K562 (cell line): ENCODE measurements around the gene CLEC18B. TPM values are rescaled to one million over a fixed set of nuclear protein-coding genes. Genes with fewer than 3 reads are reported as not detected.

Experiments
- ATAC-seq: fragments of 200-7000 bp; cut with Tn5 transposase; 3 replicates; pipeline ENCODE4 v1.9.1; 2020; ENCODE audit warnings: moderate library complexity
- BruUV-seq: library from RNA; stranded (reverse); fragments of 400-500 nt; replicated peaks from 2 replicates; lab custom pipeline; 2021; lab: Mats Ljungman, UMichigan
- CTCF ChIA-PET: fragments of 300-600 bp; formaldehyde crosslinking; extraction: SDS; loops from one replicate; lab custom pipeline; 2021; ENCODE audit warnings: low intra/inter-chr PET ratio; lab: Yijun Ruan, JAX
- POLR2A ChIA-PET: fragments of 300-600, 350-650 bp; sonication (Branson Sonifier 250); formaldehyde crosslinking; extraction: SDS; loops from one replicate; lab custom pipeline; 2021; ENCODE audit warnings: antibody characterized with exemption, inconsistent platforms; lab: Yijun Ruan, JAX
- DNase-seq, 4 experiments: peaks; one replicate each; pipeline versions ENCODE4 v3.0.0 to v3.0.0-alpha.2; 2011 to 2018; ENCODE audit warnings: low spot score in 3 of 4, mixed read lengths in 3 of 4; ENCODE audit errors: extremely low read depth in 1 of 4
- FAIRE-seq: peaks from 2 replicates; lab custom pipeline; 2011; peaks lifted over from hg19 to GRCh38; lab: Jason Lieb, UNC
- H2AFZ ChIP-seq: 2 replicates; pipeline ENCODE4 v1.6.0; 2011; ENCODE audit warnings: low read depth, low read length, control low read depth, inconsistent platforms
- H3K27ac ChIP-seq: fragments of 200-600 bp; 3 replicates; pipeline ENCODE4 v1.8.0; 2011; ENCODE audit warnings: low read depth, mild to moderate bottlenecking, control low read depth, inconsistent platforms, low read length, moderate library complexity, mixed read lengths; ENCODE audit errors: extremely low read depth
- H3K27me3 ChIP-seq, 2 experiments: fragments of 300-600 bp in 1 of 2; 2 replicates in 1 of 2; 3 replicates in 1 of 2; pipeline versions ENCODE4 v1.6.0 to v1.8.0; 2011; ENCODE audit warnings: inconsistent platforms in 2 of 2, low read length in 2 of 2, mild to moderate bottlenecking in 1 of 2, mixed read lengths in 1 of 2, moderate library complexity in 1 of 2; ENCODE audit not compliant: control insufficient read depth in 2 of 2, insufficient read depth in 2 of 2
- H3K36me3 ChIP-seq: fragments of 300-600 bp; 3 replicates; pipeline ENCODE4 v1.8.0; 2011; ENCODE audit warnings: mild to moderate bottlenecking, low read length, inconsistent platforms; ENCODE audit not compliant: control insufficient read depth, insufficient read depth
- H3K4me1 ChIP-seq, 2 experiments: fragments of 200-600 bp in 1 of 2; replicated peaks in 1 of 2; 2 replicates in 1 of 2; 3 replicates in 1 of 2; pipeline versions ENCODE4 v1.5.1 to v1.8.0; 2011; ENCODE audit warnings: inconsistent platforms in 2 of 2, low read length in 2 of 2, mild to moderate bottlenecking in 1 of 2, mixed read lengths in 1 of 2, moderate library complexity in 1 of 2; ENCODE audit not compliant: control insufficient read depth in 2 of 2, insufficient read depth in 2 of 2
- H3K4me2 ChIP-seq: 2 replicates; pipeline ENCODE4 v1.6.1; 2011; ENCODE audit warnings: low read length, control low read depth, inconsistent platforms, mixed read lengths; ENCODE audit not compliant: insufficient read depth
- H3K4me3 ChIP-seq: fragments of 200-600 bp; sonication (generic), shearing (Covaris generic); 2 replicates; pipeline ENCODE4 v1.5.1; 2016; ENCODE audit warnings: control low read depth, inconsistent platforms
- H3K79me2 ChIP-seq: fragments of 200-600 bp; 3 replicates; pipeline ENCODE4 v1.8.0; 2011; ENCODE audit warnings: low read length, inconsistent platforms; ENCODE audit not compliant: control insufficient read depth, insufficient read depth
- H3K9ac ChIP-seq, 2 experiments: 2 replicates each; pipeline versions ENCODE4 v1.6.0 to v1.6.1; 2011; ENCODE audit warnings: low read depth in 2 of 2, low read length in 2 of 2, control low read depth in 1 of 2, inconsistent platforms in 1 of 2, mild to moderate bottlenecking in 1 of 2, mixed read lengths in 1 of 2; ENCODE audit not compliant: insufficient read depth in 1 of 2
- H3K9me1 ChIP-seq: one replicate; pipeline ENCODE4 v1.6.0; 2011; ENCODE audit warnings: inconsistent platforms, mild to moderate bottlenecking, low read length, moderate library complexity; ENCODE audit not compliant: control insufficient read depth, insufficient read depth
- H3K9me3 ChIP-seq: replicated peaks from 2 replicates; pipeline ENCODE4 v1.5.1; 2011; ENCODE audit warnings: low read depth, low read length, inconsistent platforms; ENCODE audit not compliant: control insufficient read depth, insufficient read depth
- H4K20me1 ChIP-seq: replicated peaks from 2 replicates; pipeline ENCODE4 v1.6.1; 2011; ENCODE audit warnings: low read length, inconsistent platforms, mixed read lengths; ENCODE audit not compliant: control insufficient read depth, insufficient read depth
- CXXC5 ChIP-seq: fragments of 250-450 bp; sonication (Bioruptor Pico); IDR thresholded peaks from 2 replicates; pipeline ENCODE4 v1.8.0; 2022; ENCODE audit warnings: inconsistent platforms, mild to moderate bottlenecking, moderate library complexity
- FOS ChIP-seq: IDR thresholded peaks from 3 replicates; pipeline ENCODE4 v1.6.1; 2011; ENCODE audit not compliant: insufficient read length; ENCODE audit errors: extremely low read depth
- MAZ ChIP-seq, 2 experiments: fragments of 450-650 bp in 1 of 2; sonication (generic) in 1 of 2; formaldehyde crosslinking; IDR thresholded peaks in 1 of 2; conservative IDR thresholded peaks in 1 of 2; 2 replicates each; pipeline versions ENCODE4 v1.4.0 to v1.5.0; 2020; ENCODE audit warnings: mild to moderate bottlenecking in 1 of 2, missing genetic modification reagents in 1 of 2
- NCOR1 ChIP-seq: fragments of 450-650 bp; IDR thresholded peaks from 2 replicates; pipeline ENCODE4 v1.6.1; 2016; ENCODE audit warnings: mild to moderate bottlenecking, moderate library complexity
- SMARCA4 ChIP-seq: fragments of 450-650 bp; IDR thresholded peaks from 2 replicates; pipeline ENCODE4 v1.6.1; 2016
- SPI1 ChIP-seq: IDR thresholded peaks from 2 replicates; pipeline ENCODE4 v1.6.1; 2011; ENCODE audit warnings: low read depth, low read length, control low read depth, borderline replicate concordance
- TAF9B ChIP-seq: fragments of 450-650 bp; IDR thresholded peaks from 2 replicates; pipeline ENCODE4 v1.6.1; 2018; ENCODE audit warnings: mild to moderate bottlenecking; ENCODE audit not compliant: partially characterized antibody
- TOE1 ChIP-seq, 2 experiments: fragments of 450-650 bp in 1 of 2; sonication (generic) in 1 of 2; formaldehyde crosslinking in 1 of 2; IDR thresholded peaks; 2 replicates each; pipeline versions ENCODE4 v1.7.1 to v1.8.0; 2016 to 2022; ENCODE audit warnings: borderline replicate concordance in 2 of 2, mild to moderate bottlenecking in 2 of 2, antibody characterized with exemption in 1 of 2, inconsistent platforms in 1 of 2, low read depth in 1 of 2, missing genetic modification reagents in 1 of 2, moderate library complexity in 1 of 2
- ZNF212 ChIP-seq: fragments of 450-650 bp; formaldehyde crosslinking; IDR thresholded peaks from 2 replicates; pipeline ENCODE4 v1.4.0; 2020; ENCODE audit warnings: mild to moderate bottlenecking
- ZNF263 ChIP-seq: sonication (generic); formaldehyde crosslinking; IDR thresholded peaks from 2 replicates; pipeline ENCODE4 v1.8.0; 2022; ENCODE audit warnings: mild to moderate bottlenecking, missing genetic modification reagents, borderline replicate concordance
- WGBS: fragments of 100-300 bp; shearing (Covaris generic); methylation state at CpG from one replicate; pipeline ENCODE4 v1.1.6; 2016; ENCODE audit warnings: low coverage, mixed read lengths; ENCODE audit not compliant: insufficient coverage; ENCODE audit errors: missing lambda C conversion rate; 5-methylcytosine and 5-hydroxymethylcytosine counted together
- in situ Hi-C: fragments of 300-500 bp; cut with MboI; formaldehyde crosslinking; loops from 4 replicates; pipeline ENCODE4 v1.15.0; 2018; ENCODE audit warnings: inconsistent platforms, mixed read lengths
- intact Hi-C: fragments of 100-400 bp; cut with micrococcal nuclease; formaldehyde crosslinking; loops from 2 replicates; pipeline ENCODE4 v1.14.2; 2022
- polyA plus RNA-seq, 8 experiments: library from polyadenylated mRNA; depleted of rRNA in 4 of 8; stranded (reverse) in 5 of 8; unstranded in 3 of 8; fragments of >200 nt; fragmentation: Nextera tagmentation in 2 of 8; fragmentation: Illumina TruSeq in 1 of 8; extraction: Ambion mirVana in 2 of 8; extraction: Trizol in 1 of 8; gene quantifications; 2 replicates each; pipeline versions ENCODE4 v1.2.1 to v1.2.3, GENCODE V29; 2011 to 2014; ENCODE audit warnings: inconsistent platforms in 1 of 8, missing spikeins in 1 of 8
- total RNA-seq, 7 experiments: library from RNA; depleted of rRNA in 6 of 7; stranded (reverse); fragments of >200 nt in 6 of 7; fragmentation: Illumina TruSeq in 2 of 7; extraction: Trizol in 2 of 7; gene quantifications; 2 replicates each; pipeline versions ENCODE4 v1.2.1 to v1.2.3, GENCODE V29; 2011 to 2021; ENCODE audit warnings: low replicate concordance in 1 of 7
- TF ChIP-seq, protein P1 (sequence below): sonication (generic); formaldehyde crosslinking; IDR thresholded peaks from 2 replicates; pipeline ENCODE4 v1.8.1; 2023; ENCODE audit warnings: mild to moderate bottlenecking, missing genetic modification reagents
- TF ChIP-seq, protein P2 (sequence below): sonication (generic); formaldehyde crosslinking; IDR thresholded peaks from 2 replicates; pipeline ENCODE4 v1.8.1; 2022; ENCODE audit warnings: missing genetic modification reagents

Gene CLEC18B
- total and polyA plus RNA-seq, 9 of the 15 experiments (the other 6 are each of a cell fraction or from before 2014, with no cell fraction given): 0.23 to 7.6 (median 3.5) TPM

DNA sequence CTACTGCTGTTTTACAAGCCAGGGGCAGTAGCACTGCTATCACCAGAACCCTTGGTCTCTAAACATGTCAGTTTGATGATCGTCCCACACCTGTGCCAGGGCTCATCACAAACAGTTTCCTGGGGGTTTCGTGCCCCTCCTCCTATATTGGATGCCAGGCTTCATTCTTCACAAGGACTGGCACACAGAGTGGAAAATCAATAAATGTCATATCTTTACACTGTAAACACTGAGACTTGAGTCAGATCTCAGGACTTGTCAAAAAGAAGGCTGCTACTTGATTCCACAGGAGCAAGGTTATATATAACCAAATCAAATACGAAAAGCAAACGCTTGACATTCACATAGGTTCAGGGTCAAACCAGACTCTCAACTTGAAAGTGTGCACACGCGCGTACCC is 39.3 kb upstream of the CLEC18B start:
- H3K79me2 ChIP-seq: no peaks in the 10 kb centered on the region
- no peaks in the 10 kb centered on the region for H3K9me1 ChIP-seq
- H4K20me1 ChIP-seq: no peaks in the 10 kb centered on the region
- peaks cover 65% of the 10 kb centered on the region; the same call in 2 of the 3 replicates for H3K36me3 ChIP-seq
- no peaks in the 10 kb centered on the region for H3K4me1 ChIP-seq
- H3K27me3 ChIP-seq: no peaks in the 10 kb centered on the region
- no peak overlapping the region for H3K4me2 ChIP-seq
- H3K27ac ChIP-seq: no peak overlapping the region
- TF ChIP-seq SPI1 (no peak), SMARCA4 (no peak)
- TF ChIP-seq, protein P1, sequence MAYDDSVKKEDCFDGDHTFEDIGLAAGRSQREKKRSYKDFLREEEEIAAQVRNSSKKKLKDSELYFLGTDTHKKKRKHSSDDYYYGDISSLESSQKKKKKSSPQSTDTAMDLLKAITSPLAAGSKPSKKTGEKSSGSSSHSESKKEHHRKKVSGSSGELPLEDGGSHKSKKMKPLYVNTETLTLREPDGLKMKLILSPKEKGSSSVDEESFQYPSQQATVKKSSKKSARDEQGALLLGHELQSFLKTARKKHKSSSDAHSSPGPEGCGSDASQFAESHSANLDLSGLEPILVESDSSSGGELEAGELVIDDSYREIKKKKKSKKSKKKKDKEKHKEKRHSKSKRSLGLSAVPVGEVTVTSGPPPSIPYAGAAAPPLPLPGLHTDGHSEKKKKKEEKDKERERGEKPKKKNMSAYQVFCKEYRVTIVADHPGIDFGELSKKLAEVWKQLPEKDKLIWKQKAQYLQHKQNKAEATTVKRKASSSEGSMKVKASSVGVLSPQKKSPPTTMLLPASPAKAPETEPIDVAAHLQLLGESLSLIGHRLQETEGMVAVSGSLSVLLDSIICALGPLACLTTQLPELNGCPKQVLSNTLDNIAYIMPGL: no peak
- TF ChIP-seq, all 486 proteins: peak for 0
- Histone ChIP-seq H3K9me3 (no peaks in the 10 kb centered on the region), H3K4me3 (no peak overlapping the region), H3K9ac (no peak overlapping the region), H2AFZ (no peak overlapping the region)
- intact Hi-C loops: no loop called here
- in situ Hi-C loops: no loop called here
- ChIA-PET POLR2A (no interaction called here), CTCF (no interaction called here)
- FAIRE-seq: no peak
- no peak for ATAC-seq
- DNase-seq: no peak
- WGBS: 94% methylated on average over 5 of the region's 7 CpGs
- BruUV-seq: no TSS peak

DNA sequence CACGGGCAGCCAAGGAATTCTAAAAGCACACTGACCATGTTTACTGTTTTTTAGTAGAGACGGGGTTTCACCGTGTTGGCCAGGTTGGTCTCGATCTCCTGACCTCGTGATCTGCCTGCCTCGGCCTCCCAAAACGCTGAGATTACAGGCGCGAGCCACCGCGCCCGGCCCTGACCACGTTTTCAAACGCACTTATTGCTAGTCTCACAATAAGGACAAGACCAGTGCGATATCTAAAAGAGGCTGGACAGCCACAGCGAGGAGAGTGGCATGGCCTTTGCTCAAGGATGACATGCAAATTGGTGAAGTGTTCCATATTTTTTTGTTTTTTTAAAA is 35.0 kb upstream of the CLEC18B start:
- Histone ChIP-seq H3K79me2 (no peaks in the 10 kb centered on the region), H3K27ac (no peak overlapping the region), H4K20me1 (no peaks in the 10 kb centered on the region), H3K4me2 (no peak overlapping the region), H3K4me1 (no peaks in the 10 kb centered on the region), H3K9ac (no peak overlapping the region), H3K9me3 (no peaks in the 10 kb centered on the region), H3K27me3 (no peaks in the 10 kb centered on the region), H3K9me1 (no peaks in the 10 kb centered on the region), H2AFZ (no peak overlapping the region), H3K36me3 (peaks cover 54% of the 10 kb centered on the region; the same call in 2 of the 3 replicates), H3K4me3 (no peak overlapping the region)
- no peak for DNase-seq
- ChIA-PET CTCF (no interaction called here), POLR2A (no interaction called here)
- no peak for TF ChIP-seq ZNF212 (CRISPR knock-in tag)
- no peak for TF ChIP-seq TOE1 (IDR thresholded peaks at IDR 0.05; ENCODE audit: borderline replicate concordance)
- TF ChIP-seq TOE1 (CRISPR knock-in tag; IDR thresholded peaks at IDR 0.05; ENCODE audit: borderline replicate concordance, low read depth): no peak
- TF ChIP-seq ZNF263 (CRISPR knock-in tag): no peak
- no peak for TF ChIP-seq NCOR1
- TF ChIP-seq FOS: no peak
- TF ChIP-seq CXXC5: no peak
- TF ChIP-seq MAZ (CRISPR knock-in tag; conservative IDR thresholded peaks at IDR 0.05 in 1 of 2, IDR thresholded peaks at IDR 0.05 in 1 of 2): no peak
- TF ChIP-seq, protein P2, sequence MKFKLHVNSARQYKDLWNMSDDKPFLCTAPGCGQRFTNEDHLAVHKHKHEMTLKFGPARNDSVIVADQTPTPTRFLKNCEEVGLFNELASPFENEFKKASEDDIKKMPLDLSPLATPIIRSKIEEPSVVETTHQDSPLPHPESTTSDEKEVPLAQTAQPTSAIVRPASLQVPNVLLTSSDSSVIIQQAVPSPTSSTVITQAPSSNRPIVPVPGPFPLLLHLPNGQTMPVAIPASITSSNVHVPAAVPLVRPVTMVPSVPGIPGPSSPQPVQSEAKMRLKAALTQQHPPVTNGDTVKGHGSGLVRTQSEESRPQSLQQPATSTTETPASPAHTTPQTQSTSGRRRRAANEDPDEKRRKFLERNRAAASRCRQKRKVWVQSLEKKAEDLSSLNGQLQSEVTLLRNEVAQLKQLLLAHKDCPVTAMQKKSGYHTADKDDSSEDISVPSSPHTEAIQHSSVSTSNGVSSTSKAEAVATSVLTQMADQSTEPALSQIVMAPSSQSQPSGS: no peak
- TF ChIP-seq TAF9B: no peak
- ATAC-seq: no peak
- BruUV-seq: no TSS peak
- intact Hi-C loops: no loop called here
- in situ Hi-C loops: no loop called here
- FAIRE-seq: no peak
- WGBS: 95% methylated on average over 6 of the region's 16 CpGs
